ENCODE results near the gene ATF1. TPM values are rescaled to one million over a fixed set of nuclear protein-coding genes. Genes with fewer than 3 reads are reported as not detected.

ATF1 gene
- total RNA-seq, 1 donor from 2014 or later: 7.1 TPM

DNA sequence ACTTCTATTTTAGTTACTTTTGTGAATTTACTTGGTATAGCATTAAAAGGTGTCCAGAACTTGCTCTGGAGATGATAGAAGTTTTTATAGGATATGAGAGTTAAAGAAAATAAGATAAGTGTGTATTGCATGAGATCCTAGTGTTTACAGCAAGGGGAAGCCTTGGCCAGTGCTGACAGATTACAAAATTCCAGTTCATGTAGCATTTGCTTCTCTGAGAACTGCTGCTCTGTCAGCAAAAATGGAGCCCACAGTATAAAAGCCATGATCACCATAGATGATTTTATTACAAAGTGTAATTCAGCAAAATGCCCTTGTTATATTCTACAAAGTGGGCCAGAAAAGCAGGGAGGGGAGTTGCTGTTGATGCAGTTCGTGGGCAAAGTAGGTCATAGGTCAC, 40.0 kb upstream of the ATF1 start:
- TF ChIP-seq, protein P1, sequence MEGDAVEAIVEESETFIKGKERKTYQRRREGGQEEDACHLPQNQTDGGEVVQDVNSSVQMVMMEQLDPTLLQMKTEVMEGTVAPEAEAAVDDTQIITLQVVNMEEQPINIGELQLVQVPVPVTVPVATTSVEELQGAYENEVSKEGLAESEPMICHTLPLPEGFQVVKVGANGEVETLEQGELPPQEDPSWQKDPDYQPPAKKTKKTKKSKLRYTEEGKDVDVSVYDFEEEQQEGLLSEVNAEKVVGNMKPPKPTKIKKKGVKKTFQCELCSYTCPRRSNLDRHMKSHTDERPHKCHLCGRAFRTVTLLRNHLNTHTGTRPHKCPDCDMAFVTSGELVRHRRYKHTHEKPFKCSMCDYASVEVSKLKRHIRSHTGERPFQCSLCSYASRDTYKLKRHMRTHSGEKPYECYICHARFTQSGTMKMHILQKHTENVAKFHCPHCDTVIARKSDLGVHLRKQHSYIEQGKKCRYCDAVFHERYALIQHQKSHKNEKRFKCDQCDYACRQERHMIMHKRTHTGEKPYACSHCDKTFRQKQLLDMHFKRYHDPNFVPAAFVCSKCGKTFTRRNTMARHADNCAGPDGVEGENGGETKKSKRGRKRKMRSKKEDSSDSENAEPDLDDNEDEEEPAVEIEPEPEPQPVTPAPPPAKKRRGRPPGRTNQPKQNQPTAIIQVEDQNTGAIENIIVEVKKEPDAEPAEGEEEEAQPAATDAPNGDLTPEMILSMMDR (IDR thresholded peaks at IDR 0.05; ENCODE audit: partially characterized antibody, unreplicated experiment): no peak
- no peak for DNase-seq
- Mint-ChIP-seq H3K27ac (ENCODE audit: unreplicated experiment) (peak overlapping the region; percentile 24), H3K4me3 (ENCODE audit: unreplicated experiment) (no peak overlapping the region), H3K4me1 (ENCODE audit: low read depth, unreplicated experiment) (no peaks in the 10 kb centered on the region), H3K9me3 (ENCODE audit: unreplicated experiment) (no peaks in the 10 kb centered on the region), H3K27me3 (ENCODE audit: unreplicated experiment) (no peaks in the 10 kb centered on the region), H3K36me3 (ENCODE audit: unreplicated experiment) (peaks cover 3% of the 10 kb centered on the region)

DNA sequence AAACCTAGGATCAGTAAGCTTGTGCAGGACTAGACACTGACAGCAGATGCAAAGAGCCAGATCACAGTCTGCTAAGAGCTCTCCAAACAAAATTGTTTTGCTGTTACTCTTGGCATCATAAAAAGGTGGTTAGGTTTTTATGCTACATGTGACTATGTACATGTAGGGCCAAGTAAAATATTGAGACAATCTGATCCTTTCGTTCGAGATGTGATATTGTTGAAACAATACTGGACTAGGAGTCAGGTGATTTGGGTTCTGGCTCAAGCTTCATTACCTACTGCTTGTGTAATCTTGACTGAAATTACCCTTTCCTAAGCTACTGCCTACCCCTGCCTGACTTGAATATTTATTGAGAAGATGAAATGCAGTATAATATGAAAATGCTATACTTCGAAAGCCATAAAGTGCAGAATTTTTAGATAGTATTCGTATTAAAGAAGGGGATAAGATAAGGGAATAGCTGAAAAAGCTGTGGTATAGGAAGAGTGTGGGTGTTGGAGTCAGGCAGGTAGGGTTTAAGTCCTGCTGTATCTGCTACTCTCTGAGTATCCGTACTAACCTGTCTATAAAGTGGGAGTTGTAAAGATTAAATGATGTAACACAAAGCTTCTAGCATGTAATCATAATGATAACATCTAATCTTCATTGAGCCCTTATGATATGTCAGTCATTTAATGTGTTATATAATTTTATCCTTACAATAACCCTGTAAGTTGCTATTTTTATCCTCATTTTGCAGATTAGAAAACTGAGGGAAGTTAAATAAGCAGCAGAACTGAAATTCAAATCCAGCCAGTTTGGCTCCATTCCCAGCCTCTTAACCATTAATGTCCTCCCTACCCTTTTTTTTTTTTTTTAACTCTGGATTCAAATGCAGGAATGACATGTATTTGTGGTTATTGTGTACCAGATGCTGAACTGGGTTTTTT, 38.6 kb upstream of the ATF1 start:
- TF ChIP-seq, protein P1 (IDR thresholded peaks at IDR 0.05; ENCODE audit: partially characterized antibody, unreplicated experiment): no peak
- Mint-ChIP-seq H3K9me3 (ENCODE audit: unreplicated experiment) (no peaks in the 10 kb centered on the region), H3K27me3 (ENCODE audit: unreplicated experiment) (no peaks in the 10 kb centered on the region), H3K4me1 (ENCODE audit: low read depth, unreplicated experiment) (no peaks in the 10 kb centered on the region), H3K27ac (ENCODE audit: unreplicated experiment) (peak overlapping the region; percentile 31), H3K4me3 (ENCODE audit: unreplicated experiment) (no peak overlapping the region), H3K36me3 (ENCODE audit: unreplicated experiment) (peaks cover 4% of the 10 kb centered on the region)
- DNase-seq: no peak

DNA sequence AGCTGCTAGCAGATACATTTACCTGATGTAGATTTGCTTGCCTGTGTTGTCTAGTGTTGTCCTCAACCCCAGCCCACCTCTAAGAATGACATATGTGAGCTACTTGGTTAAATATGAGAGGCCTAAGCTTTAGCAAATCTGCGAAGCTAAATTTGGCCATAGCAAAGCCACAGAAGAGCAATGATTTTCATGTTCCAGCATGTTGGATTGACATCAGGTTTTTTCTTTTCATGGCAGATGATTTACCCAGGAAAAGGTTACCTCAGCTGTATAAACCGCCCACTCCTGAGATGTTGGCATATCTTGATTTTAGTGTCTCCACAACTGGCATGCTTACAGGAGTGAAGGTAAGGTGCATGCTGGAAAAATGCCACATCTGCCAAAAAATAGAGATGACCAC, 36.4 kb upstream of the ATF1 start:
- DNase-seq: no peak
- H3K9me3 Mint-ChIP-seq (ENCODE audit: unreplicated experiment): no peaks in the 10 kb centered on the region
- no peak overlapping the region for H3K27ac Mint-ChIP-seq (ENCODE audit: unreplicated experiment)
- no peaks in the 10 kb centered on the region for H3K4me1 Mint-ChIP-seq (ENCODE audit: low read depth, unreplicated experiment)
- no peaks in the 10 kb centered on the region for H3K27me3 Mint-ChIP-seq (ENCODE audit: unreplicated experiment)
- H3K36me3 Mint-ChIP-seq (ENCODE audit: unreplicated experiment): peaks cover 4% of the 10 kb centered on the region
- no peak overlapping the region for H3K4me3 Mint-ChIP-seq (ENCODE audit: unreplicated experiment)
- TF ChIP-seq, protein P1 (IDR thresholded peaks at IDR 0.05; ENCODE audit: partially characterized antibody, unreplicated experiment): no peak

DNA sequence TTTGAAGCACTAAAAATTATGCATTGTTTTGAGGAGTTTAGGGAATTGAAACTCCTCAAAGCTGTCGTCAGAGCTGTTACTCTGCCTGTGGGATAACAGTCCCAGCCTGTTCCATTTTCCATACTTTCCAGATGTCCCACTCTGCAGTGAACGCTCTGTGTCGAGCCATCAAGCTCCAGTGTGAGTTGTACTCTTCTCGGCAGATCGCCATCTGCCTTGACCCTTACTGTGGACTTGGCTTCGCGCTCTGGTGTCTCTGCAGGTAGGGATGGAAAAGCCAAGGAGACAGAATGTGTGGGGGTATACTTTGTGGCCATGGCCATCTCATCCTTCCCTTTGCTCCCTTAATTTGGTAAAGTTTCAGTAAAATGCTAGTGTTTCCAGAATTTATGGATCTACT, 35.5 kb upstream of the ATF1 start:
- no peak overlapping the region for H3K4me3 Mint-ChIP-seq (ENCODE audit: unreplicated experiment)

More for the DNA sequence above, 35.5 kb upstream of the ATF1 start:
- no peak for DNase-seq
- Mint-ChIP-seq H3K36me3 (ENCODE audit: unreplicated experiment) (peaks cover 4% of the 10 kb centered on the region), H3K27ac (ENCODE audit: unreplicated experiment) (no peak overlapping the region), H3K9me3 (ENCODE audit: unreplicated experiment) (peaks cover 1% of the 10 kb centered on the region), H3K27me3 (ENCODE audit: unreplicated experiment) (no peaks in the 10 kb centered on the region), H3K4me1 (ENCODE audit: low read depth, unreplicated experiment) (no peaks in the 10 kb centered on the region)
- TF ChIP-seq, protein P1 (IDR thresholded peaks at IDR 0.05; ENCODE audit: partially characterized antibody, unreplicated experiment): no peak
